ENCODE measurements around the gene RASD2. TPM values are rescaled to one million over a fixed set of nuclear protein-coding genes. Genes with fewer than 3 reads are reported as not detected.

Gene RASD2
- total RNA-seq, 1 donor from 2014 or later, result not detected

- no peaks in the 10 kb centered on the region for H3K36me3 Mint-ChIP-seq (ENCODE audit: low read depth)
- intact Hi-C loops (cut with micrococcal nuclease), result no loop called here
- peak overlapping the region; percentile 66 for H3K4me3 Mint-ChIP-seq
- peaks cover 38% of the 10 kb centered on the region for H3K27me3 Mint-ChIP-seq (ENCODE audit: insufficient read depth)
- no peaks in the 10 kb centered on the region for H3K4me1 Mint-ChIP-seq (ENCODE audit: low read depth)
- H3K27ac Mint-ChIP-seq, result no peak overlapping the region
- DNase-seq (ENCODE audit: low spot score), result no peak
- no peaks in the 10 kb centered on the region for H3K9me3 Mint-ChIP-seq
Measured at GRCh38 chr22:35539487-35539886, 1.1 kb upstream of the RASD2 start.

- intact Hi-C loops (cut with micrococcal nuclease), result loop anchor here (1.0 kb wide), 1 partner anchor 12 kb away; no protein-coding TSS in a partner anchor
- H3K4me1 Mint-ChIP-seq (ENCODE audit: low read depth), result no peaks in the 10 kb centered on the region
- H3K27ac Mint-ChIP-seq, result no peak overlapping the region
- peak overlapping the region; percentile 66 for H3K4me3 Mint-ChIP-seq
- H3K27me3 Mint-ChIP-seq (ENCODE audit: insufficient read depth), result peaks cover 41% of the 10 kb centered on the region
- no peaks in the 10 kb centered on the region for H3K9me3 Mint-ChIP-seq
- H3K36me3 Mint-ChIP-seq (ENCODE audit: low read depth), result no peaks in the 10 kb centered on the region
- DNase-seq (ENCODE audit: low spot score), result peak; percentile 56
Measured at GRCh38 chr22:35539910-35540594, 579 bp upstream of the RASD2 start.

GRCh38 chr22:35541254-35541748, 670 bp downstream of the RASD2 start:
- intact Hi-C loops (cut with micrococcal nuclease), result no loop called here
- H3K9me3 Mint-ChIP-seq, result no peaks in the 10 kb centered on the region
- H3K4me3 Mint-ChIP-seq, result no peak overlapping the region
- DNase-seq (ENCODE audit: low spot score), result no peak
- H3K27ac Mint-ChIP-seq, result no peak overlapping the region
- no peaks in the 10 kb centered on the region for H3K4me1 Mint-ChIP-seq (ENCODE audit: low read depth)
- H3K36me3 Mint-ChIP-seq (ENCODE audit: low read depth), result no peaks in the 10 kb centered on the region
- H3K27me3 Mint-ChIP-seq (ENCODE audit: insufficient read depth), result peaks cover 39% of the 10 kb centered on the region

GRCh38 chr22:35542157-35542938, 1.7 kb downstream of the RASD2 start:
- H3K27me3 Mint-ChIP-seq (ENCODE audit: insufficient read depth), result peaks cover 36% of the 10 kb centered on the region
- DNase-seq (ENCODE audit: low spot score), result no peak
- H3K4me3 Mint-ChIP-seq, result no peak overlapping the region
- H3K27ac Mint-ChIP-seq, result no peak overlapping the region
- no peaks in the 10 kb centered on the region for H3K9me3 Mint-ChIP-seq
- no peaks in the 10 kb centered on the region for H3K4me1 Mint-ChIP-seq (ENCODE audit: low read depth)
- intact Hi-C loops (cut with micrococcal nuclease), result no loop called here
- H3K36me3 Mint-ChIP-seq (ENCODE audit: low read depth), result no peaks in the 10 kb centered on the region

- peaks cover 34% of the 10 kb centered on the region for H3K27me3 Mint-ChIP-seq (ENCODE audit: insufficient read depth)
- no peak overlapping the region for H3K27ac Mint-ChIP-seq
- H3K4me1 Mint-ChIP-seq (ENCODE audit: low read depth), result no peaks in the 10 kb centered on the region
- intact Hi-C loops (cut with micrococcal nuclease), result no loop called here
- DNase-seq (ENCODE audit: low spot score), result no peak
- H3K9me3 Mint-ChIP-seq, result no peaks in the 10 kb centered on the region
- H3K36me3 Mint-ChIP-seq (ENCODE audit: low read depth), result no peaks in the 10 kb centered on the region
- H3K4me3 Mint-ChIP-seq, result no peak overlapping the region
Measured at GRCh38 chr22:35542939-35543516, 2.4 kb downstream of the RASD2 start.

- intact Hi-C loops (cut with micrococcal nuclease), result no loop called here
- Mint-ChIP-seq H3K9me3 (no peaks in the 10 kb centered on the region), H3K27ac (no peak overlapping the region), H3K4me3 (no peak overlapping the region), H3K27me3 (ENCODE audit: insufficient read depth) (peaks cover 29% of the 10 kb centered on the region), H3K36me3 (ENCODE audit: low read depth) (no peaks in the 10 kb centered on the region), H3K4me1 (ENCODE audit: low read depth) (no peaks in the 10 kb centered on the region)
- DNase-seq (ENCODE audit: low spot score), result no peak
Measured at GRCh38 chr22:35543702-35544101, 3.1 kb downstream of the RASD2 start.

GRCh38 chr22:35544189-35544588, 3.6 kb downstream of the RASD2 start:
- Mint-ChIP-seq H3K27ac (no peak overlapping the region), H3K27me3 (ENCODE audit: insufficient read depth) (peaks cover 25% of the 10 kb centered on the region), H3K4me3 (no peak overlapping the region), H3K9me3 (no peaks in the 10 kb centered on the region), H3K36me3 (ENCODE audit: low read depth) (no peaks in the 10 kb centered on the region), H3K4me1 (ENCODE audit: low read depth) (no peaks in the 10 kb centered on the region)
- intact Hi-C loops (cut with micrococcal nuclease), result no loop called here
- DNase-seq (ENCODE audit: low spot score), result no peak

- Mint-ChIP-seq H3K9me3 (no peaks in the 10 kb centered on the region), H3K4me3 (no peak overlapping the region), H3K27me3 (ENCODE audit: insufficient read depth) (peaks cover 24% of the 10 kb centered on the region), H3K36me3 (ENCODE audit: low read depth) (no peaks in the 10 kb centered on the region), H3K4me1 (ENCODE audit: low read depth) (no peaks in the 10 kb centered on the region), H3K27ac (no peak overlapping the region)
- no peak for DNase-seq (ENCODE audit: low spot score)
- intact Hi-C loops (cut with micrococcal nuclease), result no loop called here
Measured at GRCh38 chr22:35544827-35545226, 4.2 kb downstream of the RASD2 start.

- peaks cover 16% of the 10 kb centered on the region for H3K27me3 Mint-ChIP-seq (ENCODE audit: insufficient read depth)
- H3K27ac Mint-ChIP-seq, result no peak overlapping the region
- intact Hi-C loops (cut with micrococcal nuclease), result no loop called here
- H3K36me3 Mint-ChIP-seq (ENCODE audit: low read depth), result no peaks in the 10 kb centered on the region
- no peak overlapping the region for H3K4me3 Mint-ChIP-seq
- no peak for DNase-seq (ENCODE audit: low spot score)
- H3K4me1 Mint-ChIP-seq (ENCODE audit: low read depth), result no peaks in the 10 kb centered on the region
- H3K9me3 Mint-ChIP-seq, result no peaks in the 10 kb centered on the region
Measured at GRCh38 chr22:35546886-35547285, 6.3 kb downstream of the RASD2 start.

GRCh38 chr22:35547987-35548721, 7.5 kb downstream of the RASD2 start:
- H3K27ac Mint-ChIP-seq, result no peak overlapping the region
- peaks cover 8% of the 10 kb centered on the region for H3K4me1 Mint-ChIP-seq (ENCODE audit: low read depth)
- no peak overlapping the region for H3K4me3 Mint-ChIP-seq
- H3K9me3 Mint-ChIP-seq, result no peaks in the 10 kb centered on the region
- intact Hi-C loops (cut with micrococcal nuclease), result no loop called here
- peaks cover 8% of the 10 kb centered on the region for H3K27me3 Mint-ChIP-seq (ENCODE audit: insufficient read depth)
- DNase-seq (ENCODE audit: low spot score), result no peak
- no peaks in the 10 kb centered on the region for H3K36me3 Mint-ChIP-seq (ENCODE audit: low read depth)

- Mint-ChIP-seq H3K27ac (no peak overlapping the region), H3K27me3 (ENCODE audit: insufficient read depth) (peaks cover 6% of the 10 kb centered on the region), H3K9me3 (no peaks in the 10 kb centered on the region), H3K4me1 (ENCODE audit: low read depth) (peaks cover 8% of the 10 kb centered on the region), H3K36me3 (ENCODE audit: low read depth) (no peaks in the 10 kb centered on the region), H3K4me3 (no peak overlapping the region)
- intact Hi-C loops (cut with micrococcal nuclease), result no loop called here
- no peak for DNase-seq (ENCODE audit: low spot score)
Measured at GRCh38 chr22:35548722-35549112, 8.1 kb downstream of the RASD2 start.

- peaks cover 9% of the 10 kb centered on the region for H3K4me1 Mint-ChIP-seq (ENCODE audit: low read depth)
- no peak for DNase-seq (ENCODE audit: low spot score)
- peaks cover 3% of the 10 kb centered on the region for H3K27me3 Mint-ChIP-seq (ENCODE audit: insufficient read depth)
- intact Hi-C loops (cut with micrococcal nuclease), result no loop called here
- H3K27ac Mint-ChIP-seq, result no peak overlapping the region
- H3K4me3 Mint-ChIP-seq, result no peak overlapping the region
- H3K9me3 Mint-ChIP-seq, result no peaks in the 10 kb centered on the region
- no peaks in the 10 kb centered on the region for H3K36me3 Mint-ChIP-seq (ENCODE audit: low read depth)
Measured at GRCh38 chr22:35549328-35549727, 8.7 kb downstream of the RASD2 start.

Measured in activated T-helper 1 cell treated with anti-CD3 and anti-CD28 coated beads, Interleukin-12 subunit alpha, Interleukin-12 subunit beta, Interleukin-2, Interleukin-4 antibody, amounts not matched to agents 30 ng/mL and 10 ng/mL and 1 ng/mL, durations not matched to agents 14 hours and 24 hours and 36 hours (primary cell).